ENCODE data around the gene ADAMTSL1. TPM values are rescaled to one million over a fixed set of nuclear protein-coding genes. Genes with fewer than 3 reads are reported as not detected.

The ADAMTSL1 gene
- total RNA-seq, 2 experiments from 2014 or later: not detected

- Histone ChIP-seq H4K20me1 (ENCODE audit: insufficient read depth, low read length) (no peaks in the 10 kb centered on the region), H3K4me2 (ENCODE audit: low read length) (no peak overlapping the region), H3K4me3 (ENCODE audit: low read depth, low read length, poor library complexity, severe bottlenecking) (no peak overlapping the region), H3K79me2 (ENCODE audit: insufficient read depth, low read depth, low read length) (no peaks in the 10 kb centered on the region), H3K9me2 (ENCODE audit: insufficient read depth, low read length) (no peaks in the 10 kb centered on the region), H3K4me1 (ENCODE audit: insufficient read depth, low read length, poor library complexity, severe bottlenecking) (no peaks in the 10 kb centered on the region), H3K9me3 (ENCODE audit: low read length) (no peaks in the 10 kb centered on the region), H2AFZ (ENCODE audit: low read length) (no peak overlapping the region), H3K27ac (ENCODE audit: low read depth, low read length, poor library complexity, severe bottlenecking) (no peak overlapping the region), H3K36me3 (ENCODE audit: insufficient read depth, low read length) (no peaks in the 10 kb centered on the region)
- intact Hi-C loops (cut with micrococcal nuclease; ENCODE audit: unreplicated experiment): no loop called here
- BruUV-seq (replicated peaks): no TSS peak
- no peak for DNase-seq (ENCODE audit: low spot score)
- ChIA-PET CTCF (ENCODE audit: unreplicated experiment) (no interaction called here), POLR2A (no interaction called here)
- TF ChIP-seq, protein P1, sequence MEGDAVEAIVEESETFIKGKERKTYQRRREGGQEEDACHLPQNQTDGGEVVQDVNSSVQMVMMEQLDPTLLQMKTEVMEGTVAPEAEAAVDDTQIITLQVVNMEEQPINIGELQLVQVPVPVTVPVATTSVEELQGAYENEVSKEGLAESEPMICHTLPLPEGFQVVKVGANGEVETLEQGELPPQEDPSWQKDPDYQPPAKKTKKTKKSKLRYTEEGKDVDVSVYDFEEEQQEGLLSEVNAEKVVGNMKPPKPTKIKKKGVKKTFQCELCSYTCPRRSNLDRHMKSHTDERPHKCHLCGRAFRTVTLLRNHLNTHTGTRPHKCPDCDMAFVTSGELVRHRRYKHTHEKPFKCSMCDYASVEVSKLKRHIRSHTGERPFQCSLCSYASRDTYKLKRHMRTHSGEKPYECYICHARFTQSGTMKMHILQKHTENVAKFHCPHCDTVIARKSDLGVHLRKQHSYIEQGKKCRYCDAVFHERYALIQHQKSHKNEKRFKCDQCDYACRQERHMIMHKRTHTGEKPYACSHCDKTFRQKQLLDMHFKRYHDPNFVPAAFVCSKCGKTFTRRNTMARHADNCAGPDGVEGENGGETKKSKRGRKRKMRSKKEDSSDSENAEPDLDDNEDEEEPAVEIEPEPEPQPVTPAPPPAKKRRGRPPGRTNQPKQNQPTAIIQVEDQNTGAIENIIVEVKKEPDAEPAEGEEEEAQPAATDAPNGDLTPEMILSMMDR (conservative IDR thresholded peaks at IDR 0.05; ENCODE audit: low read length): no peak
- no peak for TF ChIP-seq EZH2phosphoT487 (IDR thresholded peaks at IDR 0.05; ENCODE audit: borderline replicate concordance, low read depth, low read length)
Observed at GRCh38 chr9:18739641-18740318, 265.8 kb downstream of the ADAMTSL1 start.

- Histone ChIP-seq H2AFZ (ENCODE audit: low read length) (no peak overlapping the region), H3K27ac (ENCODE audit: low read depth, low read length, poor library complexity, severe bottlenecking) (no peak overlapping the region), H3K79me2 (ENCODE audit: insufficient read depth, low read depth, low read length) (no peaks in the 10 kb centered on the region), H3K4me3 (ENCODE audit: low read depth, low read length, poor library complexity, severe bottlenecking) (no peak overlapping the region), H3K4me1 (ENCODE audit: insufficient read depth, low read length, poor library complexity, severe bottlenecking) (no peaks in the 10 kb centered on the region), H3K9me3 (ENCODE audit: low read length) (no peaks in the 10 kb centered on the region), H3K4me2 (ENCODE audit: low read length) (no peak overlapping the region), H3K36me3 (ENCODE audit: insufficient read depth, low read length) (no peaks in the 10 kb centered on the region), H4K20me1 (ENCODE audit: insufficient read depth, low read length) (no peaks in the 10 kb centered on the region), H3K9me2 (ENCODE audit: insufficient read depth, low read length) (no peaks in the 10 kb centered on the region)
- no TSS peak for BruUV-seq (replicated peaks)
- intact Hi-C loops (cut with micrococcal nuclease; ENCODE audit: unreplicated experiment): no loop called here
- ChIA-PET POLR2A (no interaction called here), CTCF (ENCODE audit: unreplicated experiment) (no interaction called here)
- no peak for TF ChIP-seq EZH2phosphoT487 (IDR thresholded peaks at IDR 0.05; ENCODE audit: borderline replicate concordance, low read depth, low read length)
- TF ChIP-seq, protein P1 (conservative IDR thresholded peaks at IDR 0.05; ENCODE audit: low read length): no peak
- no peak for DNase-seq (ENCODE audit: low spot score)
Observed at GRCh38 chr9:18741359-18741758, 267.4 kb downstream of the ADAMTSL1 start.

DNA sequence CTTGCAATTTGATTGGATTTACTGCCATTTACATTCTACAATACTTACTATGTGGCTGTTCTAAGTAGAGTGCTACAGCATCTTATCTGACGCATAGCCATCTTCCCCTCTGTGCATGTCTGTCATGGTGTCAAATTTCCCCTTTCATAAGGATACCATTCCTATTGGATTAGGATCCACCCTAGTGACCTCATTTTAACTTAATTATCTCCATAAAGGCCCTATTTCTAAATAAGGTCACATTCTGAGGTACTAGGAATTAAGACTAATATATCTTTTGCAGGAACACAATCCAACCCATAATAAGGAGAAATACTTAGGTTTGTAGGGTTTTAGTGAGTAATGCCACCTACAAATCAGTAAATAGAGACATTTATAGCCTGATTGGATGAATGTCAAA is 268.0 kb downstream of the ADAMTSL1 start:
- Histone ChIP-seq H3K9me2 (ENCODE audit: insufficient read depth, low read length) (no peaks in the 10 kb centered on the region), H3K79me2 (ENCODE audit: insufficient read depth, low read depth, low read length) (no peaks in the 10 kb centered on the region), H4K20me1 (ENCODE audit: insufficient read depth, low read length) (no peaks in the 10 kb centered on the region), H3K36me3 (ENCODE audit: insufficient read depth, low read length) (no peaks in the 10 kb centered on the region), H3K4me1 (ENCODE audit: insufficient read depth, low read length, poor library complexity, severe bottlenecking) (no peaks in the 10 kb centered on the region), H3K4me2 (ENCODE audit: low read length) (no peak overlapping the region), H3K4me3 (ENCODE audit: low read depth, low read length, poor library complexity, severe bottlenecking) (no peak overlapping the region), H3K27ac (ENCODE audit: low read depth, low read length, poor library complexity, severe bottlenecking) (no peak overlapping the region), H2AFZ (ENCODE audit: low read length) (no peak overlapping the region), H3K9me3 (ENCODE audit: low read length) (no peaks in the 10 kb centered on the region)
- intact Hi-C loops (cut with micrococcal nuclease; ENCODE audit: unreplicated experiment): no loop called here
- ChIA-PET CTCF (ENCODE audit: unreplicated experiment) (no interaction called here), POLR2A (no interaction called here)
- TF ChIP-seq EZH2phosphoT487 (IDR thresholded peaks at IDR 0.05; ENCODE audit: borderline replicate concordance, low read depth, low read length): no peak
- TF ChIP-seq, protein P1 (conservative IDR thresholded peaks at IDR 0.05; ENCODE audit: low read length): no peak
- no TSS peak for BruUV-seq (replicated peaks)
- DNase-seq (ENCODE audit: low spot score): no peak
